GDM1 (cell line): ENCODE results near the gene SERPINA1.

Experiments used
- DNase-seq: peaks from one replicate; lab custom pipeline; 2025; lab: John Stamatoyannopoulos, UW

The SERPINA1 gene

GRCh38 chr14:94397289-94398181, 9.1 kb upstream of the SERPINA1 start:
- no peak for DNase-seq

GRCh38 chr14:94396628-94397225, 8.3 kb upstream of the SERPINA1 start:
- no peak for DNase-seq

- no peak for DNase-seq
Observed at GRCh38 chr14:94395888-94396574, 7.6 kb upstream of the SERPINA1 start.

GRCh38 chr14:94395282-94395887, 7.0 kb upstream of the SERPINA1 start:
- no peak for DNase-seq

GRCh38 chr14:94394581-94395207, 6.3 kb upstream of the SERPINA1 start:
- peak; percentile 42 for DNase-seq

- no peak for DNase-seq
Observed at GRCh38 chr14:94394025-94394493, 5.7 kb upstream of the SERPINA1 start.

- DNase-seq = no peak
Observed at GRCh38 chr14:94393474-94393873, 5.1 kb upstream of the SERPINA1 start.

- peak; percentile 79 for DNase-seq
Observed at GRCh38 chr14:94392510-94392935, 4.1 kb upstream of the SERPINA1 start.

GRCh38 chr14:94391281-94391975, 3.0 kb upstream of the SERPINA1 start:
- no peak for DNase-seq

GRCh38 chr14:94390372-94391086, 2.1 kb upstream of the SERPINA1 start:
- no peak for DNase-seq

- DNase-seq = no peak
Observed at GRCh38 chr14:94389731-94390371, 1.4 kb upstream of the SERPINA1 start.

GRCh38 chr14:94389104-94389469, 685 bp upstream of the SERPINA1 start:
- no peak for DNase-seq

GRCh38 chr14:94388027-94388383, 397 bp downstream of the SERPINA1 start:
- no peak for DNase-seq

GRCh38 chr14:94387051-94388026, 1.1 kb downstream of the SERPINA1 start:
- DNase-seq = no peak

- no peak for DNase-seq
Observed at GRCh38 chr14:94386085-94387031, 2.0 kb downstream of the SERPINA1 start.

GRCh38 chr14:94385553-94386057, 2.8 kb downstream of the SERPINA1 start:
- DNase-seq = no peak

GRCh38 chr14:94384342-94384741, 4.1 kb downstream of the SERPINA1 start:
- no peak for DNase-seq

- no peak for DNase-seq
Observed at GRCh38 chr14:94383777-94384176, 4.6 kb downstream of the SERPINA1 start.
